ENCODE results near the gene CCDC178.

CCDC178 gene

DNA sequence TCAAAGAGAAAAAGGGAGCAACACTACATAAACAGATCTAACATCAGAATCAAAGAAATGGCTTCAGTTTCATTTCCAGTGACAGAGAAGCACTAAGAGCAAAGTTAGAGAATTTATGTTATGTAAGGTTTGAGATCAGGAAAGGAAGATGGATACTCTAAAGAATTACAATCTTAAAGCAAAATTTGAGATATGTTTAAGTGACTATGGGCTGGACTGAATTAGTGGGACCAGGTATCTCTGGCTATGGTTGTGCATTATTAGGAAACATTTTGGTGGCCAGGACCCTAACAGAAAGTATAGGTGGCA is 208.2 kb downstream of the CCDC178 start:
- TF ChIP-seq, protein P1, sequence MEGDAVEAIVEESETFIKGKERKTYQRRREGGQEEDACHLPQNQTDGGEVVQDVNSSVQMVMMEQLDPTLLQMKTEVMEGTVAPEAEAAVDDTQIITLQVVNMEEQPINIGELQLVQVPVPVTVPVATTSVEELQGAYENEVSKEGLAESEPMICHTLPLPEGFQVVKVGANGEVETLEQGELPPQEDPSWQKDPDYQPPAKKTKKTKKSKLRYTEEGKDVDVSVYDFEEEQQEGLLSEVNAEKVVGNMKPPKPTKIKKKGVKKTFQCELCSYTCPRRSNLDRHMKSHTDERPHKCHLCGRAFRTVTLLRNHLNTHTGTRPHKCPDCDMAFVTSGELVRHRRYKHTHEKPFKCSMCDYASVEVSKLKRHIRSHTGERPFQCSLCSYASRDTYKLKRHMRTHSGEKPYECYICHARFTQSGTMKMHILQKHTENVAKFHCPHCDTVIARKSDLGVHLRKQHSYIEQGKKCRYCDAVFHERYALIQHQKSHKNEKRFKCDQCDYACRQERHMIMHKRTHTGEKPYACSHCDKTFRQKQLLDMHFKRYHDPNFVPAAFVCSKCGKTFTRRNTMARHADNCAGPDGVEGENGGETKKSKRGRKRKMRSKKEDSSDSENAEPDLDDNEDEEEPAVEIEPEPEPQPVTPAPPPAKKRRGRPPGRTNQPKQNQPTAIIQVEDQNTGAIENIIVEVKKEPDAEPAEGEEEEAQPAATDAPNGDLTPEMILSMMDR (IDR thresholded peaks at IDR 0.05; ENCODE audit: low read depth, low read length), result no peak
- H3K4me3 ChIP-seq (ENCODE audit: low read depth, low read length), result no peak overlapping the region

DNA sequence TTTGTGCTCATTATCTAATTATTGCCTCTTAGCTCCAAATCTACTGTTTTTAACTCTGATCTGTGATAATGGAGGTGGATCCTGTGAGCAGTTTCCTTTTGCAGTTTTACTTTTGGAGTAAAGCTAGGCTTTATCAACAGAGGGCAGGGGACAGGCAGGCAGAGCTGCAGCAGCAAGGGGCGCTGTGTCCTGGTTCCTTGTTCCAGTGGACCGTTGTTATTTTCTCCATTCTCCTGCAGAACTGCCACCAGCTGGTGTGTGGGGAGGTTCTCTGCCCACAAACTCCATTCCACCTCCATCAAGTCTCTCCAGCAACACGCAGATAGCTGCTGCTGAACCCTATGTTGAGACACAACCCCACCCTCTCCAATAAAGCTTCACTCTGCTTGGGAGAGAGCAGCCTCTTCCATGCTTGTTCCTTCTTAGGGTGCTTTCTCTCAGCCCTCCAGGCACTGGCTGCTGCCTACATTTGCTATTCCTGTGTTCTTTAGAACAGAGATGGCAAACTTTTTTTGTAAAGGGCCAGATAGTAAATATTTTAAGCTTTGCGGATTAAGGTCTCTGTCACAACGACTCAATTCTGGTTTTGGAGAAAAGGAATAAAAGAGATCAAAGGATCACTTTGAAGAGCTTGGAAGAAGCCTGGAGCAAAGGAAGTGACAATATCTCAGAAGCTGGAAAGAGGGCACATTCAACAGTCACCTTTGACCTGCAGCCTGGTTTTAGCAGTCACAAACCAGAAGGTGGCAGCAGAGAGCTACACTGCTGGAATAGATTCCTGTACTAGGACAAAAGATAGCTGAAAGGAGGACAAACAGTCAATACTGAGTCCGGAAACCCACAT is 208.8 kb downstream of the CCDC178 start:
- no peak overlapping the region for H3K4me3 ChIP-seq (ENCODE audit: low read depth, low read length)
- TF ChIP-seq, protein P1 (IDR thresholded peaks at IDR 0.05; ENCODE audit: low read depth, low read length), result peak; percentile 10; the same call in 1 of the 2 replicates

DNA sequence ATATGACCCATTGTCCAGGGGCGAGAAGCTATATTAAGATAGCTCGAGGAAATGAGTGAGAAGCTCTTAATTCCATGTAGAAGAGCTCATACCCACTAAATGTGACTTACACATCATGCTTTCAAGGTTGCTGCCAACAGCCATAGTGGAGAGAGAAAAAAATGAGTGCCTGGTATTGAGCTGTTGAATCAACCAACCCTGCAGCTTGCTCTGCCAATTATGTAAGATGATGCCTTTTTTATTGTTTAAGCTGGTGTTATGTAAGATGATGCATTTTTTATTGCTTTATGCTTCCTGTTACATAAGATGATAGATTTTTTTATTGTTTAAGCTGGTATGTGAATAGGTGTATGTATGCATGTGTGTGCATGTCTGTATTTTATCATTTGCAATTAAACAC is 228.2 kb downstream of the CCDC178 start:
- TF ChIP-seq, protein P1 (IDR thresholded peaks at IDR 0.05; ENCODE audit: low read depth, low read length), result no peak
- H3K4me3 ChIP-seq (ENCODE audit: low read depth, low read length), result no peak overlapping the region

DNA sequence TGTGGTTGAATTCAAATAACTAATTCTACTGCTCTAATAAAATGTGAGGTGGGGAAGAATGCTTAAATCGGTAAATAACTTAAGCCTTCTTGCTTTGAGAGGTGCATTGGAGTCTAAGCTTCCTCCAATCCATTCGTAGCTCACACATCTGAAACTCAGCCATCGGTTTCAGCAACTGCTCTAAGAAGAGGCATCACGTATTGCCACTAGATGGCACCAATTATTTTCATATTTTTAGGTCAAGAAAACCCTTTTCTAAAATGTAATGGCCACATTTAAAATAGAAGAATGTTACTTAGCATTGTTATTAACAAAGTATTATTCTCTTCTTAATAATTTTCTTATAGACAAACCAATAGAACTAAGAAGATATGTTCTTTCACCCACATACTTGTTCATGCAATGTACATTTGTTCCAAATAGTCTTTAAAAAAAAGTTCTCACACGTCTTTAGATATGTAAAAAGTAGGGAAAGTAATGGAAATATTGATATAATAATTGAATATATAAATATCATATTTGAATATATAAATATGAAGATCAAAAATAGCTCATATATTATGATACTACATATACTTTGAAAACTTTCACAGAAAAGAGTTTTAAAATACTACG is 229.8 kb downstream of the CCDC178 start:
- H3K4me3 ChIP-seq (ENCODE audit: low read depth, low read length), result no peak overlapping the region
- TF ChIP-seq, protein P1 (IDR thresholded peaks at IDR 0.05; ENCODE audit: low read depth, low read length), result no peak

DNA sequence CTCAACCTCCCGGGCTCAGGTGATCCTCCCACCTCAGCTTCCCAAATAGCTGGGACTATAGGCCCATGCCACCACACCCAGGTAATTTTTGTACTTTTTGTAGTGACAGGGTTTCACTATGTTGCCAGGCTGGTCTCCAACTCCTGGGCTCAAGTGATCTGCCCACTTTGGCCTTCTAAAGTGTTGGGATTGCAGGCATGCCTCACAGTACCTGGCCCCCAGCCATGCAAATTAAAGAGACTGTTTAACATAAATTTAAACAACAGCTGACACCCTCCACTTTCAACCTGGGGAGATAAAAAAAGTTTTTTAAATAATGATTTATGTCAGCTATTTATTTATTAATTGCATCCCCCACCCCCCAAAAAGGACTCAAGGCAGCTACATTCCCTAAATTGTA is 234.7 kb downstream of the CCDC178 start:
- TF ChIP-seq, protein P1 (IDR thresholded peaks at IDR 0.05; ENCODE audit: low read depth, low read length), result no peak
- no peak overlapping the region for H3K4me3 ChIP-seq (ENCODE audit: low read depth, low read length)

DNA sequence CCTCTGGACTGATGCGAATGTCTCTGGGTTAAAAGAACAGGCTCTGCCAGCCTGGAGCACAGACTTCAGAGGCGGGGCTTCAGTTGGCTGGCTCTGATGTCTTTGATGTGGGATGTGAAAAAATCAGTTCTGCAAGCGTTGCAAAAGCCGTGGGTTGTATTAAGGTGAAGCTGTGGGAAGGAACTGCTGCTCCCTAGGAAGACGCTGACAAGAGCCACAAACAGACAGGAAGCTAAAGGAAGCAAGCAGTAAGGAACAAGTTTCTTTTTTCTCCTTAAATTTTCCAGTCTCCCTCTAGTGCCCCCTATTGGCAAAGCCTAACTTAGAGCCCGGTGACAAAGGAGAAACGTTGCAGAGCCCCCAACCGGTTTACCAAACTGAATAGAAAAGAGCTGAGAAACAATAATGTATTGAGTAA is 239.0 kb downstream of the CCDC178 start:
- TF ChIP-seq, protein P1 (IDR thresholded peaks at IDR 0.05; ENCODE audit: low read depth, low read length), result no peak
- H3K4me3 ChIP-seq (ENCODE audit: low read depth, low read length), result no peak overlapping the region

DNA sequence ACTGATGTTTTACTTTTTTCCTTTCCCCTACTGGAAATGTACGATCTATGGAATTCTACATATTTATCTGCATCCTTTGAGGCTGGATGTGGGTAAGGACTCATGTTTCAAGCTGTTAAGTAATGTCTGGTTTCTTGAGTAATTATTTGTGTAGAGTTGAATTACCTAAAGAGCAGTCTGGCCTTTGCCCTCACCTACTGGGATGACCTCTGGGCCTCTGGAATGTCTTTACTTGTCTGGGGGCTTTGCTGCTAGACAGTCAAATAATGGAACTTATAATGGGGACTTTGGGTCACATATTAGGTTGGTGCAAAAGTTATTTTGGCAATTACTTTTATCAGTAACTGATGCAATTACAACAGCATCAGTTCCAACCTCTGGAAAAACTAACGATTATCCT is 244.7 kb downstream of the CCDC178 start:
- no peak overlapping the region for H3K4me3 ChIP-seq (ENCODE audit: low read depth, low read length)
- TF ChIP-seq, protein P1 (IDR thresholded peaks at IDR 0.05; ENCODE audit: low read depth, low read length), result no peak

All from WI38 (cell line).